NCI-H748 treated with DMSO at 0.1 percent for 48 hours (cell line): ENCODE results near the gene TNRC6C.

Source experiments
- DNase-seq: peaks from one replicate; lab custom pipeline; 2025; lab: John Stamatoyannopoulos, UW

The TNRC6C gene

GRCh38 chr17:78013683-78014467, 55.4 kb downstream of the TNRC6C start:
- DNase-seq: peak; percentile 19

GRCh38 chr17:78014646-78015045, 56.1 kb downstream of the TNRC6C start:
- no peak for DNase-seq

DNA sequence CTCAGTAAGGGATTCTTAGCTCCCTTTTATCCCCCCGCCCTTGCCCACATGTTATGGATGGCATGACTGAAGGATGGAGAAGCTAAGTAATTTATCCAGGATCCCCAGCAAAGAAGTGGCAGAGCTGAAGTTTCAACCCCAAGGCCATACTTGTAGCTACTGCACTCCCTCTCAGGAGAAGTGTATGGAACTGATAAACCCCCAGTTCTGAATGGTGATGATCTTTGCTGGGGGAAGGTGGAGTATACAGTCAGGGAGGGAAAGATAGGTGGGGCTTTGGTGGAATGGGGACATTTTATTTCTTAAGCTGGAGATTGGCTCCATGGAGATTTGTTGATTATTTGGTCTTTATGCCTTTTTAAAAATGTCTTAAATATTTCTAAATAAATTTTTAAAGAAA, 58.3 kb downstream of the TNRC6C start:
- DNase-seq: no peak

DNA sequence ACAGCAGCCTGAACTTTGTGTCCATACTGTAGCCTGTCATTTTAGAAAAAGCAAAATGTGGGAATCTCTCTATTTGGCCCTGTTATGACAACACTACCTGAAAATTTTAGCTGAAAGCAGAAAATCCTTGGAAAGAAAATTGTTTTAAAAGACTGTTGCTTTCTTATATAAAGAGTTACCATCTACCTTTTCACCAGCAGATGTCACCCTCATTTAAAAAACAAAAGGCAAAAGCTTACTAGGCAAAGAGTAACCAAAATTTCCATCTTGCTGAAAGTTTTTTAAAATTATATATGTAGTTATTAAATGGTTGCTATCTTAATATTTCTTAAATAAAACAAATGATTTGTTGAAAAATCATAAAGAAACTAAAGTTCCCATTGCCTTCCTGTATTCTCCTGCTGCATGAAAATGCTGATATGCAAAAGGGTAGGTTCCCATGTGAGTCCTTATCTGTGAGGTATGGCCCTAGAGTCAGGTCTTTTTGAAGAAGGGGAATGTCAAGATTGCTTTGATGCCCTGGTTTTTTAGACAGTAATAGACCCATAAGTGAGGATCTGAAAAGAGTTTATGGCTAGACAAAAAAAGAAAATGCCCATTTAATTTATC, 61.0 kb downstream of the TNRC6C start:
- peak; percentile 10 for DNase-seq

GRCh38 chr17:78019976-78020716, 61.6 kb downstream of the TNRC6C start:
- DNase-seq: no peak

DNA sequence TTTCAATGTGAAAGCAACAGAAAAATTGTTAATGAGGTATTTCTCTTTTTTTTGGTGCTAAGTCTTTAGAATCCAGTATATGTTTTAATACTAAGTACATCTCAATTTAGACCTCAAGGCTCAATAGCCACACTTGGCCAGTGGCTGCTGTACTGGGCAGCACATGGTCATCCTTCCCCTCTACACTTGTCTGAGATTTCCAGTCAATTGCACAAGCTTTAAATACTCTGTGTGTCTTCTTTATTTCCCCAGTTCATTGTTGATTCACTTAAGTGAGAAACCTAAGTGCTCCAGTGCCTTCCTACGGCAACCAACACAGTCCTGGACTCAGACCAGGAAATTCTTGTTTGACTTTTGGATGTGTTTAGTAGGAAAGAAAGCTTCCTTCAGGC, 62.2 kb downstream of the TNRC6C start:
- no peak for DNase-seq

GRCh38 chr17:78022425-78022824, 63.9 kb downstream of the TNRC6C start:
- no peak for DNase-seq

DNA sequence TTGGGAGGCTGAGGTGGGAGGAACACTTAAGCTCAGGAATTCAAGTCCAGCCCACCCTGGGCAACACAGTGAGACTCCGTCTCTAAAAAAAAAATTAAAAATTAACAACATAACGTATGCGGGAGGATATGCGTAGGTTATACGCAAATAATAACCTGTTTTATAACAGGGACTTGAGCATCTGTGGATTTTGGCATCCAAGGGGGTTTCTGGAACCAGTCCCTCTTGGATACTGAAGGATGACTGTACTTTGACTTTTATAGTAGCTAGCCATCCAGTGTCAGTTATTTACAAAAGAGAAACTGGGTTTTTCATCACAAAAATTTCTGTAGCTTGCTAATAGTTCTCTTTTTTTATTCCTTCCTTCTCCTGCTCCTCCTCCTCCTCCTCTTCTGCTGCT, 64.5 kb downstream of the TNRC6C start:
- no peak for DNase-seq

GRCh38 chr17:78026381-78026780, 67.9 kb downstream of the TNRC6C start:
- DNase-seq: no peak

DNA sequence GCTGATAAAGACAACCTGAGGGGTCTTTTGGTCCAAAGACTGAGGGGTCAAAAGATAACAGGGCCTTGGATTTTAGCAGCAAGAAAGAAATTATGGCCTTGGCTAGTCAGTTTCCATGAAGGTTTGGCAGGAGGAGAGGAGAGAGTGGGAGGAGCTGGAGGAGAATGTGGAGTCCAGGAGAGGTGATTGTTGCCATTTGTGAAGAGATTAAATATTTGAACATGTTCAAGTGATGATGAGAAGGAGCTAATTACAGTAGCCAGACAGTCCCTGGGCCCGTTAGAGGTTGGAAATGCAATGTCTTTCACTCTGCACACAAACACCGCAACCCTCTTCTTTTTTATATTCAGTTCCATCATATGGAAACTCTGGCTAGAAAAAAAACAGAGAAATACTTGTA, 68.6 kb downstream of the TNRC6C start:
- DNase-seq: peak; percentile 8

DNA sequence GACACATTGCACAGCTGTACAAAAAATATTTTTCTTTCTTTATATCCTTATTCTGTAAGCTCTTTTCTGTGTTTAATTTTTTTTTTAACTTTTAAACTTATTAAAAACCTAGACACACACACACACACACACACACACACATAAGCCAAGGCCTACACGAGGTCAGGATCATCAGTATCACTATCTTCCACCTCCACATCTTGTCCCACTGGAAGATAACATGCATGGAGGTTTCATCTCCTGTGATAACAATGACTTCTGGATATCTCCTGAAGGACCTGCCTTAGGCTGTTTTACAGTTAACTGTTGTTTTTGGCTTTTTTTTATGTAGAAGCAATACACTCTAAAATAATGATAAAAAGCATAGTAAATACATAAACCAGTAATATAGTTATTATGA, 71.2 kb downstream of the TNRC6C start:
- DNase-seq: no peak

DNA sequence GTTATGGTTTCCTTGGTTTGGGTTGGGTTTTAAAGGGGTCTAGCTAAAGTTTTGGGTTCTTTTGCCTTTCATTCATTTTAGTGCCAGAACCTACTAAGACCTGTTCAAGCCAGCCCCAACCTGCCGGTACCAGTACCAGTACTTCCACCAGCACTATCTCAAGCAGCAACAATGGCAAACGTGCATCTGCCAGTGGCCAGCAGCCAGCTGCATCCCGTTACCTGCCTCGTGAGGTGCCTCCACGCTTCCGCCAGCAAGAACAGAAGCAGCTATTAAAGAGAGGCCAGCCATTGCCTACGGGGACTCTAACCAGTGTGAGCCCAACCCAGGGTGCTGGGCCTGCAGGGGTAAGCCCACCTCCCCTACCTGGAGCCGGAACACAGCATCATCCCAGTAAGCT, 72.9 kb downstream of the TNRC6C start:
- DNase-seq: no peak

- DNase-seq: no peak
Measured at GRCh38 chr17:78032166-78032565, 73.7 kb downstream of the TNRC6C start.

DNA sequence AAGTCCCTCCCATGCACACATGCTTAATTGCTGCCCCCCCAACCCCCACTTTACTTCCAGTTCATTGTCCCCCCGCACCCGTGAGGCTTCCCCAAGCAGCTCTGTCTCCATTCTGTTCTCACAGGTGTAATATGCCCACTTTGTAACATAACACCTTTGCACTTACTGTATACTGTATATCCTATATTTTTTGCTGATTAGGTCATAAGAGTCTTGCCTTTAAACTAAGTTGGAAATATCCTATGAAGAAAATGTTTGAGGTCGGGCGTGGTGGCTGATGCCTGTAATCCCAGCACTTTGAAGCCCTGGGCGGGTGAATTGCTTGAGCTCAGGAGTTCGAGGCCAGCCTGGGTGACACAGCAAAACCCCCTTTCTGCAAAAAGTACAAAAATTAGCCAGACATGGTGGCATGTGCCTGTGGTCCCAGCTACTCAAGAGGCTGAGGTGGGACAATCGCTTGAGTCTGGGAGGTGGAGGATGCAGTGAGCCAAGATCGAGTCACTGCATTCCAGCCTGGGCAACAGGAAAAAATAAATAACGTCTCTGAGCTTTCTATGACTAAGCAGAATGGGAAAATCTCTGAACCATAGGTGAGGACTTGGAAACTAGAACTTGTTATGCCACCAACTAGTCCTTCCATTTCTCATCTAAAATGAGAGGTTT, 76.1 kb downstream of the TNRC6C start:
- DNase-seq: no peak

- no peak for DNase-seq
Measured at GRCh38 chr17:78037280-78037679, 78.8 kb downstream of the TNRC6C start.

- DNase-seq: no peak
Measured at GRCh38 chr17:78038748-78039288, 80.3 kb downstream of the TNRC6C start.

DNA sequence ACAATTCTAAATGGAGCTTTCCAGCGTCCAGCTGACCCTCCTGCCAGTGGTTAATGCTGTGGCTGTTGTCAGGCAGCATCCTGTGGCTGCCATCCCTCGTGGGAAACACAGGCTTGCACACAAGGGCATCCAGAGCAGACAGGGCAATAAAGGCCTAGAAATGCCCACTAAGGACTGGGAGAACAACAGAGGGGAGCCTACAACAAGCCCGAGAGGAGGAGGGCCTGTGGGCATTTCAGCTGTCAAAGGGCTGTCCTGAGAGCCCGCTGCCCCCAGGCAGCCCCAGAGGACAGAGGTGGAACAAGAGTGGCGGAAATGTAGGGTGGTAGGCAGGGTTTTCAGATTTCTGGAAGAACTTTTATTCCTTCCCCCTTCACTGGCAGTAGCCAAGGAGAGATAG, 81.1 kb downstream of the TNRC6C start:
- DNase-seq: no peak

GRCh38 chr17:78040440-78041385, 82.2 kb downstream of the TNRC6C start:
- DNase-seq: peak; percentile 45

GRCh38 chr17:78041386-78042179, 83.1 kb downstream of the TNRC6C start:
- no peak for DNase-seq

DNA sequence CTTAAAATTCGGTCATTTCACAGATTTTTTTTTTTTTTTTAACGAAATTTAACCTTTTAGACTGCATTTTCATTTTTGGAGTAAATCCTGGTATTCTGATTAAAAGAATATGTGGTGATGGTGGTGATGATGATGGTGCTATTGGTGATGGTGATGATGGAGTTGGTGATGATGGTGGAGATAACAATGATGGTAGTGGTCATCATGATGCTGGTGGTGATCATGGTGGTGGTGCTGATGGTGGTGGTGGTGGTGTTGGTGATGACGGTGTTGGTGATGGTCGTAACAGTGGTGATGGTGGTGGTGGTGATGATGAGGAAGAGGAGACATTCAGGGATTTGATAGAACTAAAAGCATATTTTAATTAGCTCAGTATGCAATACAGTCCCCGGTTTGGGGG, 84.0 kb downstream of the TNRC6C start:
- no peak for DNase-seq
